Measurements from ENCODE around the gene KDM4D. TPM values are rescaled to one million over a fixed set of nuclear protein-coding genes. Genes with fewer than 3 reads are reported as not detected.
"Not testable (repeated sequence)": the region's sequence is repeated elsewhere in the genome, so short reads cannot be mapped to it uniquely, and the experiment has no call there.

The KDM4D gene
- total and polyA plus RNA-seq, 2 of the 8 experiments (the other 6 are each of a cell fraction or from before 2014, with no cell fraction given), result 1.5 to 4.5 TPM

DNA sequence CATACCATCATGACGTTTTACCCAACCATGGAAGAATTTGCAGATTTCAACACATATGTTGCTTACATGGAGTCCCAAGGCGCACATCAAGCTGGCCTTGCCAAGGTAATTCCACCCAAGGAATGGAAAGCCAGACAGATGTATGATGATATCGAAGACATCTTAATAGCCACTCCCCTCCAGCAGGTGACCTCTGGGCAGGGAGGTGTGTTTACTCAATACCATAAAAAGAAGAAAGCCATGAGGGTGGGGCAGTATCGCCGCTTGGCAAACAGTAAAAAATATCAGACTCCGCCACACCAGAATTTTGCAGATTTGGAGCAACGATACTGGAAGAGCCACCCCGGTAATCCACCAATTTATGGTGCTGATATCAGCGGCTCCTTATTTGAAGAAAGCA, 52.1 kb downstream of the KDM4D start:
- H3K23me2 ChIP-seq (ENCODE audit: low read depth, low read length); H3K79me1 ChIP-seq (ENCODE audit: low read depth, low read length); H2BK15ac ChIP-seq (ENCODE audit: low read length); H3K4ac ChIP-seq (replicated peaks; ENCODE audit: insufficient read length, low read depth, low read length); H2BK20ac ChIP-seq (ENCODE audit: low read length); H3K4me3 ChIP-seq (ENCODE audit: extremely low read depth in 1 of 4, insufficient read depth in 2 of 4, low read depth in 3 of 4, low read length in 4 of 4); H3K27me3 ChIP-seq (replicated peaks in 1 of 4; ENCODE audit: control insufficient read depth in 3 of 4, extremely low read depth in 1 of 4, insufficient read depth in 3 of 4, low read length in 3 of 4); FAIRE-seq; H3K9me3 ChIP-seq (ENCODE audit: insufficient read depth in 2 of 2, low read depth in 1 of 2, low read length in 1 of 2); H3K4me1 ChIP-seq (replicated peaks in 1 of 4; ENCODE audit: control insufficient read depth in 3 of 4, insufficient read depth in 4 of 4, low read length in 3 of 4); H4K91ac ChIP-seq (replicated peaks; ENCODE audit: insufficient read length, low read length); H2AK5ac ChIP-seq (ENCODE audit: low read depth, low read length); H3K79me2 ChIP-seq (ENCODE audit: control insufficient read depth in 1 of 2, insufficient read depth in 2 of 2, low read length in 2 of 2); H3K27ac ChIP-seq (ENCODE audit: low read depth, low read length); POLR2A ChIA-PET (ENCODE audit: partially characterized antibody); H3K56ac ChIP-seq (replicated peaks; ENCODE audit: insufficient read length, low read depth, low read length); H3K4me2 ChIP-seq (ENCODE audit: insufficient read depth in 1 of 2, low read depth in 2 of 2, low read length in 2 of 2); H3K18ac ChIP-seq (ENCODE audit: extremely low read depth, low read length); H4K5ac ChIP-seq (ENCODE audit: insufficient read length, low read depth, low read length); H2AFZ ChIP-seq (ENCODE audit: low read length); H4K8ac ChIP-seq (ENCODE audit: extremely low read depth, insufficient read depth, low read length); H3K36me3 ChIP-seq (ENCODE audit: control insufficient read depth in 2 of 4, insufficient read depth in 4 of 4, low read length in 3 of 4); H2BK5ac ChIP-seq (ENCODE audit: low read depth, low read length); H3K9ac ChIP-seq (replicated peaks in 1 of 4; ENCODE audit: extremely low read depth in 1 of 4, low read depth in 3 of 4, low read length in 3 of 4); DNase-seq (ENCODE audit: low read depth in 1 of 2, low spot score in 2 of 2); H2BK12ac ChIP-seq (ENCODE audit: low read depth, low read length); H2BK120ac ChIP-seq (replicated peaks; ENCODE audit: low read depth, low read length); H4K20me1 ChIP-seq (replicated peaks in 1 of 2; ENCODE audit: control insufficient read depth in 1 of 2, insufficient read depth in 2 of 2, low read length in 2 of 2); H3K23ac ChIP-seq (ENCODE audit: insufficient read length); H3K14ac ChIP-seq (ENCODE audit: insufficient read length): not testable (repeated sequence)
- CTCF ChIA-PET (ENCODE audit: partially characterized antibody), result interaction anchor here (0.5 kb wide), 1 partner anchor 141 kb away, joined by 3 read pairs; no protein-coding TSS in a partner anchor
- WGBS, 2 experiments (ENCODE audit: extremely low coverage in 1 of 2, insufficient coverage in 1 of 2, insufficient read length in 1 of 2, insufficient replicate concordance in 2 of 2, low coverage in 1 of 2, low lambda C conversion rate in 2 of 2, missing lambda C conversion rate in 1 of 2), result 94% methylated on average over 5 of the region's 9 CpGs; no CpG with 5 or more reads in 1 of the 2 experiments

Data from H1 (cell line).